ENCODE data around the gene RUNX2. TPM values are rescaled to one million over a fixed set of nuclear protein-coding genes. Genes with fewer than 3 reads are reported as not detected.

Gene RUNX2
- total and polyA plus RNA-seq, 3 donors from 2014 or later = 2.9 to 6.0 (median 4.3) TPM

DNA sequence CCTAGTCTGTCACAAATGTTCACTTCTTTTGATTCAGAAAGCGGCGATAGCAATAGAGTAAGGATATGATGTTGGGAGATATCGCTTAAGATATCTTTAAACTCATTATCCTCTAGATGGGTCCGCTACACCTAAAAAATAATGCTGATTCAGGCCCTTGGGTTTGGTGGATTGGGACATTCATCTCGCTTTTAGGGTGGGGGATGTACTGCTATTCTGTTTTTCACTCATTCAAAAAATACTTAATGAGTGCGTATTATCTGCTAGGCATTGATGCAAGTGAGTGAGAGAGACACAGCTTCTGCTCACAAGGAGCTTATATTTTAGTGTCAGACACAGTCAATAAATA is 167.9 kb downstream of the RUNX2 start:
- DNase-seq = no peak
- TF ChIP-seq POLR2A (IDR thresholded peaks at IDR 0.05) = no peak
- TF ChIP-seq, protein P1, sequence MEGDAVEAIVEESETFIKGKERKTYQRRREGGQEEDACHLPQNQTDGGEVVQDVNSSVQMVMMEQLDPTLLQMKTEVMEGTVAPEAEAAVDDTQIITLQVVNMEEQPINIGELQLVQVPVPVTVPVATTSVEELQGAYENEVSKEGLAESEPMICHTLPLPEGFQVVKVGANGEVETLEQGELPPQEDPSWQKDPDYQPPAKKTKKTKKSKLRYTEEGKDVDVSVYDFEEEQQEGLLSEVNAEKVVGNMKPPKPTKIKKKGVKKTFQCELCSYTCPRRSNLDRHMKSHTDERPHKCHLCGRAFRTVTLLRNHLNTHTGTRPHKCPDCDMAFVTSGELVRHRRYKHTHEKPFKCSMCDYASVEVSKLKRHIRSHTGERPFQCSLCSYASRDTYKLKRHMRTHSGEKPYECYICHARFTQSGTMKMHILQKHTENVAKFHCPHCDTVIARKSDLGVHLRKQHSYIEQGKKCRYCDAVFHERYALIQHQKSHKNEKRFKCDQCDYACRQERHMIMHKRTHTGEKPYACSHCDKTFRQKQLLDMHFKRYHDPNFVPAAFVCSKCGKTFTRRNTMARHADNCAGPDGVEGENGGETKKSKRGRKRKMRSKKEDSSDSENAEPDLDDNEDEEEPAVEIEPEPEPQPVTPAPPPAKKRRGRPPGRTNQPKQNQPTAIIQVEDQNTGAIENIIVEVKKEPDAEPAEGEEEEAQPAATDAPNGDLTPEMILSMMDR (IDR thresholded peaks at IDR 0.05) = no peak
- WGBS, 2 donors = 88 to 94% methylated on average over 6 of the region's 6 CpGs
- Histone ChIP-seq H3K36me3 (ENCODE audit: low read depth, missing control alignments) (no peaks in the 10 kb centered on the region), H3K27ac (no peak overlapping the region), H3K4me1 (no peaks in the 10 kb centered on the region), H3K27me3 (no peaks in the 10 kb centered on the region), H3K9me3 (no peaks in the 10 kb centered on the region), H3K4me3 (no peak overlapping the region)
- intact Hi-C loops (cut with DNase I; ENCODE audit: low total_unique reads) = no loop called here

DNA sequence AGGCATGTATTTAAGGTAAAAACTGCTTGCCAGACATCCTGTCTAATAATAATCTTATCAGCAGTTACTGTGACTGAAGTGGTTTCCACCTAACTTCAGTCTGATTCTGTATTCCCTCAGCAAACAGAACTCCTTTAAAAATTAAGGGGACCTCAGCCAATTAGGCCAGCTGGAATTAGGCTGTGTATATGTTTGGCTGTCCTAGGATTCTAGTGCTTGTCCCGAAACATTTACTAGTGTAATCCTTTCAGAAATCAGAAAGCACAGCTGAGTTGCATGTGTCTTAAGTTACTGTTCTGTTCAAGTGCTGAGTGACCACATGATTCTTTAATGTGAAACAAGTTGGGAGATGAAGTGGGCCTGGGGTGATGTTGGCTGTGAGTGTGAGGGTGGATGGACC is 170.5 kb downstream of the RUNX2 start:
- Histone ChIP-seq H3K9me3 (no peaks in the 10 kb centered on the region), H3K4me3 (no peak overlapping the region), H3K36me3 (ENCODE audit: low read depth, missing control alignments) (no peaks in the 10 kb centered on the region), H3K27me3 (no peaks in the 10 kb centered on the region), H3K4me1 (no peaks in the 10 kb centered on the region), H3K27ac (no peak overlapping the region)
- no peak for DNase-seq
- 50 to 73% methylated on average over 1 of the region's 1 CpG for WGBS, 2 donors
- no peak for TF ChIP-seq POLR2A (IDR thresholded peaks at IDR 0.05)
- TF ChIP-seq, protein P1 (IDR thresholded peaks at IDR 0.05) = no peak
- intact Hi-C loops (cut with DNase I; ENCODE audit: low total_unique reads) = no loop called here

DNA sequence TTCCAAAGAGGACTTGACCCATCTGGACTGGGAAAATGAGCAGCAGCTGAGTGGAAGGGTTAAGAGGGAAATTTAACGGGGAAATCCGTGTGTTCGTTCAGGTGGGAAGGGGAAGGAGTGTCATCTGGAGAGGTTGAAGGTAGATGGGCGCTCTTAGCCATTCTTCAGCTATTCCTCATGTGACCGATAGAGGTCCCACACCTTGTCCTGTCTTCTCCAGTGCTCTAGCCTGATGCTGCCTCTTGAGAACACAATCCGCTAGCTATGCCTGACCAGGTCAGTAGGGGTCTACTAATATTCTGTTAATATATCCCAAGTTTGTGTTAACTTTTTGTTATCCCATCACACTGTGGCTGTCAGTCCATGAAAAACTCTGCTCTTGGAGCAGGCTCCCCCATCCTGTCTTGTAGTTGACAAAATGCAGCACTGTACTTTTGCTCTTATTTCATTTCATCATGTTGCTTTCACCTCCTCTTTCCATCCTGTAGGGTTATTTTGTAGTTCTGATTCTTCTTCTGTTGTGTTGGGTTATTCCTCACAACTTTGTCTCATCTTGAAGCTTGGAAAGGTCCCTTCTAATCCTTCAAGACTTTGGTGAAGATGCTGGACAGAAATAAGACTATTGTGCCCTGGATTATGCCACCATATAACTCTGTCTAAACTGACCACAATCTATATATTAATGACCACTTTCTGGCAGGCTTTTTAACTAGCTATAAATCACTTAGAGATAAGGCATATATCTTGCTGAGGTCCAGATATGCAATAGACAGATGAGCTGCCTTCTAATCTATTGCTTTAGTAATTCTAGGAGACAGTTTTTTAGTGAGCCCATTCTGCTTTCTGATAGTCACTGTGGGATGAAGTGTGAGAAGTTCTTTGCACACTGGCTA is 173.0 kb downstream of the RUNX2 start:
- no peak for DNase-seq
- H3K9me3 ChIP-seq = no peaks in the 10 kb centered on the region
- intact Hi-C loops (cut with DNase I; ENCODE audit: low total_unique reads) = no loop called here
- no peaks in the 10 kb centered on the region for H3K36me3 ChIP-seq (ENCODE audit: low read depth, missing control alignments)
- H3K4me3 ChIP-seq = no peak overlapping the region
- TF ChIP-seq POLR2A (IDR thresholded peaks at IDR 0.05) = no peak
- TF ChIP-seq, protein P1 (IDR thresholded peaks at IDR 0.05) = no peak
- no peaks in the 10 kb centered on the region for H3K4me1 ChIP-seq
- H3K27me3 ChIP-seq = no peaks in the 10 kb centered on the region
- H3K27ac ChIP-seq = no peak overlapping the region
- WGBS, 2 donors = 89 to 94% methylated on average over 6 of the region's 6 CpGs

DNA sequence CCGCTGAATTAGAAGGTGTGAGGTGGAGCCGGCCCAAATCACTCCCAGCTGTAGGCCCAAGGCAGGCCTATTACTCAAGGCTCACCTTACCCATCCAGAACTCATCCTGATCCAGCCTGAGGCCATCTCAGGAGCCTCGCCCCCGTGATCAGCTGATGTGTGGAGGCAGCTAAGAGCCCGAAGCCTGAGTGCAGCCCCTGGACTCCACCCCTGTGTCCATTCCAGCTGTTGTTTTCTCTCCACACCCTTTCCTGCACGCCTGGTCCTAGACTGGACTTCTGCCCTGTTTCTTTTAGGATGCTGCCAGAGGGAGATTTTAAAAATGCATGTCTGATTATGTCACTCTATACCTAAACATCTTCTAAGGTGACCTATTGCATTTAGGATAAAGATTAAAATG is 174.3 kb downstream of the RUNX2 start:
- Histone ChIP-seq H3K9me3 (no peaks in the 10 kb centered on the region), H3K4me1 (no peaks in the 10 kb centered on the region), H3K4me3 (no peak overlapping the region), H3K36me3 (ENCODE audit: low read depth, missing control alignments) (no peaks in the 10 kb centered on the region), H3K27me3 (no peaks in the 10 kb centered on the region), H3K27ac (no peak overlapping the region)
- 89 to 90% methylated on average over 6 of the region's 6 CpGs for WGBS, 2 donors
- intact Hi-C loops (cut with DNase I; ENCODE audit: low total_unique reads) = no loop called here
- DNase-seq = no peak
- no peak for TF ChIP-seq POLR2A (IDR thresholded peaks at IDR 0.05)
- TF ChIP-seq, protein P1 (IDR thresholded peaks at IDR 0.05) = no peak

DNA sequence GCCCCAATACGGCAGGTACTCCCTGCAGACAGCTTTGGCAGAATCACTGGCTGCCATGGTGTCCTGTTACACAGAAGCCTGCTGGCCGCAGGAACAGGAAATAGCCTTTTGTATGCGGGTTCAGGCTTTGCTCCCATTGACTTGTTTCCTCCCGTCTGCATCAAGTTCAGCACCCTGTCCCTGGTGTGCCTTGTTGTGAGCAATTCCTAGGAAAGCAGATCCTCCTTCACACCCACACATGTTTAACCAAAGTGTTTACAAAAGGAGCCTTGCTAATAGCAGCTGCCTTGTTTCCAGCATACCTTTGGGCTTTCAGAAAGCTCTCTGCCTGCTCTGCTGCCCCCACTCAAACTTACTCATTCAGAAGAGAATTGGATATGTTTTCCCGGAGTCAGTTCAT is 176.8 kb downstream of the RUNX2 start:
- Histone ChIP-seq H3K27ac (no peak overlapping the region), H3K4me1 (no peaks in the 10 kb centered on the region), H3K36me3 (ENCODE audit: low read depth, missing control alignments) (no peaks in the 10 kb centered on the region), H3K9me3 (no peaks in the 10 kb centered on the region), H3K27me3 (no peaks in the 10 kb centered on the region), H3K4me3 (no peak overlapping the region)
- no peak for DNase-seq
- WGBS, 2 donors = 54 to 61% methylated on average over 5 of the region's 5 CpGs
- TF ChIP-seq, protein P1 (IDR thresholded peaks at IDR 0.05) = no peak
- no peak for TF ChIP-seq POLR2A (IDR thresholded peaks at IDR 0.05)
- intact Hi-C loops (cut with DNase I; ENCODE audit: low total_unique reads) = no loop called here

Data from testis (tissue), 3 donors.